Fibroblast of the conjunctiva (primary cell): ENCODE measurements around the gene FGFBP2.
A peak's percentile ranks its signal among the peaks of the same experiment; 100 is the strongest.
"Not testable (repeated sequence)": the region's sequence is repeated elsewhere in the genome, so short reads cannot be mapped to it uniquely, and the experiment has no call there.

Experiments
- DNase-seq: peaks from one replicate; pipeline ENCODE4 v3.0.0-alpha.2; 2010; ENCODE audit warnings: low read depth

FGFBP2 gene

DNA sequence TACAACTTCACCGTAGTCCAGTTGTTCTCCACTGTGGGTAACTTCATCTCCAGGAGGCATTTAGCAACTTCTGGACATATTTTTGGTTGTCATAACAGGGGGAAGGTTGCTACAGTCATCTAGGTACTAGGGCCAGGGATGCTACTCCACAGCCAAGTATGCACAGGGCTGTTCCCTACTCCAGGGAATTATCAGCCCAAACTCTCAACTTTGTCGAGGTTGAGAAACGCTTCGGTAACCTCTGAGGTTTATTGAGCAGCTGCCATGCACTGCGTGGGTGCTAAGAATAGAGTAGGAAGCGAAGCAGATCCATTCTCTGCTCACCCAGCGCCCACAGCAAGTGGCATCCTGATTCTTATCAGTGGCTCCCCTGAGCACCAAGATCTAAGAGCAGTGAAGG, 32.7 kb downstream of the FGFBP2 start:
- no peak for DNase-seq

DNA sequence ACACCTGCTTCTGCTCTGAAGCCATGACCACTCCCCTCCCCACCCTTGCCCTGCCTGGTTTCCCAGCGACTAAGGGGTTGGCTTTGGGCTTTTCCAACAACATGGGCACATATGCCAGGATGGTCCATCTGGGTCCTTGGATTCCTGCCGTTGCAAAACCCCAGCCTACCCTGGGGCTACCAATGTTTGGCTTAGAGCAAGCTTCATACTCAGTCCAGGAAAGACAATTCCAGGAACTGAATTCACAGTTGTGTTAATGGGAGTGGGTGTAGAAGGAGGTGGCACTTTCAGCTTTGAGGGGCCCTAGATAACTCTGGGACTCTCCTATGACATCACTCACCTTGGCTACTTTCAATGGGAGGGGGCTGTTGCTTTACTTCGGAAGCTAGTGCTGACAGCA, 33.4 kb downstream of the FGFBP2 start:
- DNase-seq: no peak

DNA sequence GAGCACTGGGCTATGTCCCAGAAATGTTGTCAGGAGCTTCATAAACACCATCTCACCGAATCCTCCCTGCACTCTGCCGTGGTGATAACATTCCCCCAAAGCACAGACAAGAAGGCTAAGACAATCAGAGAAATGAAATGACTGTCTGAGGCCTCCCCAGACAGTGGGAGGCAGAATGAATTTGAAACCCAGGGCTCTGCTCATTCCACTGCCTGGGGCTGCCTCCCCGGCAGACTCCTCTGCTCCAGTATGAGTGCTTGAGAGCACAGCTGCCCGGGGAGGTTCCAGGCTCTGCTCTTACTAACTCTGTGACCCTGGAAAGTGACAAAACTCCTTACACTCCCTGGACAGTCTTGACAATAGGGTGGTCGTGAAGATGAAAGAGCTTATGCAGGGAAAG, 34.1 kb downstream of the FGFBP2 start:
- DNase-seq: no peak

DNA sequence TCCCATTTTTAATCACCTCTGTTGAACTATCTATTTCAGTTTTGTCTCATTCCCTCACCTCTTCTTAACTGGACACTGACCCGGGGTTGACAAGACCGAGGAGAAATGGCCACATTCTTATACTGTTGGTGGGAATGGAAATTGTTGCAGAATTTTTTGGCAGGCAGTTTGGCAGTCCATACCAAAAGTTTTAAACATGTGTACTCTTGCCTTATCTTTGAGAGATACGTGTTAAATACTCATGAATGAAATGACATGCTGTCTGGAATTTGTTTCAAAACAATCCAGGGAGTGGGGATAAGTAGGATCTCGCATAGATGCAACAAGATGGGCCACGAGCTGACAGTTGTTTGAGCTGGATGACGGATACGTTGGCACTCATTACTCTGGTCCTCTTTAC, 36.5 kb downstream of the FGFBP2 start:
- no peak for DNase-seq

DNA sequence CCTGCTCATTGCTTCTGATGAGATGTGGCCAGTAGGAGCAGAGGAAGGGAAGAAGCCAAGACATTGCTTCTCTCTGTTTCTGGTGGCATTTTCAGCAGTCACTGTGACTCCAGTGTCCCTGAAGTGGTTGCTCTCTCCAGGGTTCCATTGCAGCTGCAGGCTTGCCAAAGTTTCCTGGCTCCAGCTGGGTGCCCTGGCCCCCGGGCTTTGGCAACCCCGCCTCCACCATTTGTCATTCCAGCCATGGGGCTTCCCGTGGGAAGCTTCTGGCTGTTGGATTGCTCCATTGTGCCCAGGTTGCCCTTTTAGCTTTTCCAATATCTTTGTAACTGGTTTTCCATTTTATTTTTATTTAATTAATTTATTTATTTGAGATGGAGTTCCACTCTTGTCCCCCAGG, 37.1 kb downstream of the FGFBP2 start:
- no peak for DNase-seq

DNA sequence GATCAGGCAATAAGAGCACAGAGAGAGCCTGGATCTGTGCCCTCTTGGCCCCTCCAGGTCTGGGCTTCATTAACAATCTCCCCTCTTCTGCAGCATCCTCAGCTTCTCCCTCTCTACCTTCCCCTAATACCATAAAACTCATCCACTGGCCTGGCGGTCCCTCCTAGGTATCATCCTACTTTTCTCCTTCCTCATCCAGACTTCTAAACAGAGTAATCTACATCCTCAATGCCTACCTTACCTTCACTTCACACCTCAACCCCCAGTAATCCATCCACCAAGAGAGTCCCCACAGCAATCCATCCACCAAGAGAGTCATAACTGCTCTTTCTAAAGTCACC, 41.4 kb downstream of the FGFBP2 start:
- DNase-seq: no peak

DNA sequence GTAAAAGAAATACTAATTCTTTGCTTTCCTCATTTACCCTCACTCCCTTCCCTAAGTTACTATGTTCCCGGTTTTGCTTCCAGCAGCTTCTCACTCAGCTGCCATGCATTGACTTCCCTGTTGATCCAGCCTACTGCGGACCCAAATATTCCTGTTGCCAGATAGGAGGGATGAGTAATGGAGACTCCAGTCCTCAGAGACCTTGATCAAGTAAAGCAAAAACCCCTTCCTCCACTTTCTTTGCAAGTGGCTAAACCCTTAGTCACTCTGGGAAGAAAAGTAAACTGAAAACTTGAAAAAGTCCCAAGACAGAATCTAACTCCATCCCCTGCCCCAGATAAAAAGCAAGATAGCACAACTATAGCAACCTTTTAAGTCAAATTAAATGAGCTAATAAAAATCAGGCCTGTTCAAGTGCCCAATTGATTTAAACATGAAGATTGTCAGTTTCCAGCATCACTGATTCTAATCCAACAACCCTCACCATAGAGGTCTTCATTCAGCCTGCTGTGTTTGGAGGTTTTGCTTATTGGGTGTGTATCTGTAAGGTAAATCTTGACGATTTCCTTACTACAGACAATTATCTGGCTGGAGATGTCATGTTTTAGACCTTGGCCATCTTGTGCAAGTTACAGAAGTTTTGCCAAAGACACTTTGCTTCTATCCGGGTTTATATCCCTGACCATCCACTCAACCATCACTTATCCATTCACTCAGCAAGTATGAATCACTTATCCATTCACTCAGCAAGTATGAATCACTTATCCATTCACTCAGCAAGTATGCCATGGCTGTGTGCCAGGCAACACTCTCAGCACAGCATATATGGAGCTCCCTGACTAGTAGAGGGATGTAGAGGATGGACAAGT, 42.0 kb downstream of the FGFBP2 start:
- peak; percentile 95 for DNase-seq

DNA sequence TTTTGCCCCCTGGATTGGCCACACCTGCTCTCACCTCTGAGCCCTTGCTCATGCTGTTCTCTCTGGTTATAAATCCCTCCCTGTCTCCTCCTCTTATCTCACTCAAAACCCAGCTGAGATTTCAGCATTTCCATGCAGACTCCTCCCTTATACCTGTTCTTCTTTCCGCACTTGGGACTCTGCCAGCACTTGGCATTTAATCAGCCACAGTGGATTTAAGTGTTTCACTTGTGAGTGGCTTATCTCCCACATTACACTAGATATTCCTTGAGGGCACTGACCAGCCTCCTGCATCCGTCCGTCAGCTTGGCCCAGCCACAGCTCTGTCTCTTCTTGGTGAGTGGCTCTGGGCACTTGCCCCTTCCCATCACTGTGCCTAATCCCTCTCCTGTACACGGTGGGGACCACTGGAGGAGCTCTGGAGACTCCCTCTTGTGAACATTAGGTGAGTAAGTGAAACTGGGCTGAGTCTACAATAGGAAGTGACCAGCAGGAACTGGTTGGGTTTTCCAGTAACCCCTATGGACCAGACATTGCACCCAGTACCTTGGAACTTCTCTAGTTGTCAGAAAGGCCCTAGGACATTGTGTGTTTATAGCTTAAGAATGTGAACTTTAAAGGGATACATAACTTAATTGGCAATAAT, 44.4 kb downstream of the FGFBP2 start:
- no peak for DNase-seq

DNA sequence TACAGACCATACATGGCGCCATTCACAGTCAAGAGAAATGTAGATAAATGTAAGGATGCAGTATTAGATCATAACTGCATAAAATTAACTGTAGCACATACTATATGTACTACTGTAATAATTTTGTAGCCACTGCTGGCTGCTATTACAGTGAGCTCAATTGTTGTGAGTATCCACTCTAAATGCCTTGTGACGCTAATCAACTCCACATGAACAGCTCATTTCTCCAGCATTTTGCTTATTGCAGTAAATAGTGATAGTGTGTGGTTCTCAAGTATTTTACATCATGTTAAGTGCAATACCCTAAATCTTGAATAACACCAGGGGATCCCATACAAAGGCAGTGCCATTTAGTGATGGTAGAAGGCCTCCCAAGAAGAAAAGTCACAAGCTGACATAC, 45.7 kb downstream of the FGFBP2 start:
- peak; percentile 51 for DNase-seq

DNA sequence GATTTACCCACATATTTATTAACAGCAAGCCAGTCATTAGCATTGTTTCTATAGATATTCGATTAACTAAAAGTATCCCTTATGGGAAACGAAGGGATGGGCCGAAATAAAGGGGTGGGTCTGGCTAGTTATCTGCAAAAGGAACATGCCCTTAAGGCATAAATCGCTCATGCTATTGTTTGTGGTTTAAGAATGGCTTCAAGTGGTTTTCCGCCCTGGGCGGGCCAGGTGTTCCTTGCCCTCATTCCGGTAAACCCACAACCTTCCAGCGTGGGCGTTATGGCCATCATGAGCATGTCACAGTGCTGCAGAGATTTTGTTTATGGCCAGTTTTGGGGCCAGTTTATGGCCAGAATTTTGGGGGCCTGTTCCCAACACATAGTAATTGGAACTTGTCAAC, 46.6 kb downstream of the FGFBP2 start:
- DNase-seq: not testable (repeated sequence)

DNA sequence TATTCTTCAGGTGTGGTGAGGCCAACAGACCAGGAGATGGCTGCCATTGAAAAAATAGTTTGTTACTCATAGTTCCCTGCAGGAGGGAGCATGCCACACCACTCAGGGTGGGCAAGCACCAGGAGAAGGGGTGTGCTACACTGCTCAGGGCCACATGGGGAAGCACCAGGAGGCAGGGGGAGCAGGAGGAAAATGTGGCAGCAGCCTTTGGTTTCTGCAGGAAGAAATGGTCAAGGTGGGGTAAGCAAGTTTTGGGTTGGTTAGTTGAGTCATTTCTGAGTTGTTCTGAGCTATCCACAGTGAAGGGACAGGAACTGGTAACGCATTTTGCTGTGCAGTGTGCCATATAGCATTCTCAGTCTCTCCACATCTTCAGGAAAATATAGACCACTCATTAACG, 48.2 kb downstream of the FGFBP2 start:
- DNase-seq: no peak

DNA sequence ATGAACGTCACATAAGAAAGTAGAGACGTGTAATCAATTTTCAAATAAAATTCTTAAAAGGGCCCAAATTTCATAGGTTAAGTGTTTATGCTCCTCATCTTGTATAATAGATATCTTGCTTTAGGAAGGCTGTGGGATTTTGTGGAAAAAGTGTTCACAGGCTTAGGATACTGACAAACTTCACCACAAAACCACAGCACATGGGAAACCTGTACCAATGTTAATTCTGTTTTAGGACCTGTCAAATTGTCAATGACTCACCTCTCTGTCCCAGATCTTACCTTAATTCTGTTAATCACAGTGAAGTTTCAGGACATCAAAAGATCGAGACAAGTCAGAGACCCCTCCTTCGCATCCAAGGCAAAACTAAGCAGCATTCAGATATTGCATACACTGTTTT, 48.7 kb downstream of the FGFBP2 start:
- DNase-seq: no peak

DNA sequence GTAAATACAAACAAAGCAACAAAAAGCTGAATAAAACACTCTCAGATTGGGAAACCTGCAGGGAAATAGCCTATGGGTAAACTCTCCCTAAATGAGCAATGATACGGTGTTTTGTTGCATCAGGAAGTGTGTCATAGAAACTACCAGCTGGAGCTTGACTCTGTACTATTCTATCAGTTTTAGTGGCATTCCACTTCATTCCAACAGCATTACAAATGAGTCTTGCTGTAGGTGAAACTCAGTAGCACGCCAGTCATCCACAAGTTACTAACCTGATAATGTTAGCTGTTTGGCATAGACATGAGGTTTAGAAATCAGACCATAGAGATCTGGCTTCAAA, 49.4 kb downstream of the FGFBP2 start:
- peak; percentile 46 for DNase-seq

DNA sequence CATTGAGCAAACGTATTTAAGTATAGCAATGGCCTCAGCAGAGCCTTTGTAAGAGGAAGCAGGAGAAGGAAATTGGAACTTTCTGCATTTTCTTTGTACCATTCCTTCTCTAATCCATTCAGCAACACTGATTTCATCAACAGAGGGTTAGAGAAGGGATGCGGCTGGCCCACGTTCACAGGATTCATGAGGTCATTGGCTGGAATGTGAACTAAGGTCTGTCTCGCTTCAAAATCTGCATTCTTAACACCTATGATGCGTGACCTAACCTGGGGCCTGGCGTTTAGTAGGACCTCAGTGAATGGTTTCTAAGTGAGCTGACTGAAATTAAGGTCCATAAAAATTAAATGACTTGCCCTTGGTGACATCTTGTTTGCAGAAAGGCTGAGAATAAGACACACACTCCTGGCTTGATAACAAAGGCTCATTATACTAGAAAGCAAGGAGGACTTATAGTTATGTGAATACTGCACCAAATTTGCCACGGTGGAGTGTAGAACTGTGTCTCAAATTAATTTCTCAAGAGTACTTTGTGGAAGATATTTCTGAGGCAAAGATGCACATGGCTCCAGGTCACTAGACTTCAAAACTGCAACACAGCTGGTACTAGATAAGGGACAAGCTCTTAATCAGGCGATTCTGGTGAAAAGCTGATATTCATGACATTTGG, 49.9 kb downstream of the FGFBP2 start:
- DNase-seq: no peak

DNA sequence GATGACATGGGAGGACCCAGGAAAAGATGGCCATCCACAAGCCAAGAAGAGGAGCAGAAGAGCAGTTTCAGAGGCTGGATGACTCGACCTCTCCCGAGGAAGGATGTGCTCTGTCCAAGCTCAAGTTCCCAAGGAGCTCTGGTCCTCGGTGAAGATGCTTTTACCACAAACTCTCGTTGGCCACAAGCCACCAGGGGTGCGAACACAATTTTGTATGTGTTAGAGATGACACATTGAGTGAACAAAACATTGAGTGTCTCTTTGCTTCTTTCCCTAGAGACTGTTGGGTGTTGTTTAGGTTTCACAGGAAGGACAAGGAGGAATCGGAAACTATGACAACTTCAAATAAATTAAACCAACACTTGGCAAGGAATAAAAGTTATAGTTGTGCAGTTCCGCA, 50.7 kb downstream of the FGFBP2 start:
- DNase-seq: no peak
